ENCODE data around the gene GNAT3.

The GNAT3 gene

GRCh38 chr7:80428161-80429054 lies 83.5 kb downstream of the GNAT3 start:
- in situ Hi-C loops (cut with HindIII; ENCODE audit: low sequenced_read_pairs), result loop anchor here (25.0 kb wide), 1 partner anchor 234 kb away; no protein-coding TSS in a partner anchor

- in situ Hi-C loops (cut with HindIII; ENCODE audit: low sequenced_read_pairs), result loop anchor here (25.0 kb wide), 1 partner anchor 235 kb away; no protein-coding TSS in a partner anchor
Observed at GRCh38 chr7:80427218-80427617, 84.6 kb downstream of the GNAT3 start.

GRCh38 chr7:80420876-80421275 lies 91.0 kb downstream of the GNAT3 start:
- in situ Hi-C loops (cut with HindIII; ENCODE audit: low sequenced_read_pairs), result no loop called here

- in situ Hi-C loops (cut with HindIII; ENCODE audit: low sequenced_read_pairs), result no loop called here
Observed at GRCh38 chr7:80417211-80417793, 94.6 kb downstream of the GNAT3 start.

GRCh38 chr7:80415522-80415921 lies 96.3 kb downstream of the GNAT3 start:
- in situ Hi-C loops (cut with HindIII; ENCODE audit: low sequenced_read_pairs), result no loop called here

GRCh38 chr7:80415114-80415513 lies 96.8 kb downstream of the GNAT3 start:
- in situ Hi-C loops (cut with HindIII; ENCODE audit: low sequenced_read_pairs), result no loop called here

- in situ Hi-C loops (cut with HindIII; ENCODE audit: low sequenced_read_pairs), result no loop called here
Observed at GRCh38 chr7:80414331-80414730, 97.5 kb downstream of the GNAT3 start.

- in situ Hi-C loops (cut with HindIII; ENCODE audit: low sequenced_read_pairs), result no loop called here
Observed at GRCh38 chr7:80413383-80413945, 98.4 kb downstream of the GNAT3 start.

GRCh38 chr7:80412842-80413241 lies 99.0 kb downstream of the GNAT3 start:
- in situ Hi-C loops (cut with HindIII; ENCODE audit: low sequenced_read_pairs), result no loop called here

- in situ Hi-C loops (cut with HindIII; ENCODE audit: low sequenced_read_pairs), result no loop called here
Observed at GRCh38 chr7:80411621-80412020, 100.2 kb downstream of the GNAT3 start.

GRCh38 chr7:80410081-80410480 lies 101.8 kb downstream of the GNAT3 start:
- in situ Hi-C loops (cut with HindIII; ENCODE audit: low sequenced_read_pairs), result no loop called here

Data from DLD1 (cell line).